DOHH2 (cell line): ENCODE results near the gene NFKB1.

Source experiments
- H3F3A ChIP-seq: fragments of 200-600 bp; sonication (generic), shearing (Covaris generic); 2 replicates; pipeline ENCODE4 v1.6.0; 2016; ENCODE audit warnings: antibody characterized with exemption, mild to moderate bottlenecking; ENCODE audit not compliant: control insufficient read depth, insufficient read depth
- H3K27ac ChIP-seq: fragments of 200-600 bp; sonication (generic); 2 replicates; pipeline ENCODE4 v1.5.1; 2014; ENCODE audit warnings: low read depth, mild to moderate bottlenecking, low read length, moderate library complexity
- H3K27me3 ChIP-seq: fragments of 200-600 bp; sonication (generic); 2 replicates; pipeline ENCODE4 v1.6.1; 2014; ENCODE audit warnings: mild to moderate bottlenecking, low read length, mixed read lengths; ENCODE audit not compliant: control insufficient read depth
- H3K36me3 ChIP-seq: fragments of 200-600 bp; sonication (generic); 2 replicates; pipeline ENCODE4 v1.6.1; 2014; ENCODE audit warnings: mild to moderate bottlenecking, low read length, moderate library complexity, mixed read lengths; ENCODE audit not compliant: control insufficient read depth
- H3K4me1 ChIP-seq: fragments of 200-600 bp; sonication (generic); 2 replicates; pipeline ENCODE4 v1.6.1; 2014; ENCODE audit warnings: mild to moderate bottlenecking, low read length, mixed read lengths; ENCODE audit not compliant: control insufficient read depth
- H3K4me2 ChIP-seq: fragments of 200-600 bp; sonication (generic); 2 replicates; pipeline ENCODE4 v1.6.0; 2014; ENCODE audit warnings: mild to moderate bottlenecking, low read length, moderate library complexity
- H3K4me3 ChIP-seq: fragments of 200-600 bp; sonication (generic); 2 replicates; pipeline ENCODE4 v1.5.1; 2014; ENCODE audit warnings: mild to moderate bottlenecking, low read length, mixed read lengths
- H3K79me2 ChIP-seq: fragments of 200-600 bp; sonication (generic); 2 replicates; pipeline ENCODE4 v1.6.1; 2014; ENCODE audit warnings: mild to moderate bottlenecking, low read length, mixed read lengths; ENCODE audit not compliant: control insufficient read depth
- H3K9me2 ChIP-seq: fragments of 200-600 bp; sonication (generic); replicated peaks from 2 replicates; pipeline ENCODE4 v1.6.1; 2014; ENCODE audit warnings: mild to moderate bottlenecking, low read length, mixed read lengths; ENCODE audit not compliant: control insufficient read depth
- H3K9me3 ChIP-seq: fragments of 200-600 bp; sonication (generic); 2 replicates; pipeline ENCODE4 v1.6.1; 2014; ENCODE audit warnings: antibody characterized with exemption, low read length, mixed read lengths; ENCODE audit not compliant: control insufficient read depth, insufficient read depth
- H4K20me1 ChIP-seq: fragments of 200-600 bp; sonication (generic); 2 replicates; pipeline ENCODE4 v1.6.0; 2014; ENCODE audit warnings: low read depth, mild to moderate bottlenecking, antibody characterized with exemption, low read length, moderate library complexity; ENCODE audit not compliant: control insufficient read depth, insufficient read depth
- CTCF ChIP-seq: fragments of 200-600 bp; sonication (generic); IDR thresholded peaks from one replicate; pipeline ENCODE4 v1.5.1; 2014; ENCODE audit warnings: antibody characterized with exemption, mild to moderate bottlenecking, low read depth, low read length; ENCODE audit not compliant: poor library complexity, severe bottlenecking
- EZH2phosphoT487 ChIP-seq: fragments of 200-600 bp; sonication (generic); IDR thresholded peaks from 2 replicates; pipeline ENCODE4 v1.6.1; 2017; ENCODE audit warnings: borderline replicate concordance, mild to moderate bottlenecking, antibody characterized with exemption, low read length, moderate library complexity, mixed read lengths

The NFKB1 gene

DNA sequence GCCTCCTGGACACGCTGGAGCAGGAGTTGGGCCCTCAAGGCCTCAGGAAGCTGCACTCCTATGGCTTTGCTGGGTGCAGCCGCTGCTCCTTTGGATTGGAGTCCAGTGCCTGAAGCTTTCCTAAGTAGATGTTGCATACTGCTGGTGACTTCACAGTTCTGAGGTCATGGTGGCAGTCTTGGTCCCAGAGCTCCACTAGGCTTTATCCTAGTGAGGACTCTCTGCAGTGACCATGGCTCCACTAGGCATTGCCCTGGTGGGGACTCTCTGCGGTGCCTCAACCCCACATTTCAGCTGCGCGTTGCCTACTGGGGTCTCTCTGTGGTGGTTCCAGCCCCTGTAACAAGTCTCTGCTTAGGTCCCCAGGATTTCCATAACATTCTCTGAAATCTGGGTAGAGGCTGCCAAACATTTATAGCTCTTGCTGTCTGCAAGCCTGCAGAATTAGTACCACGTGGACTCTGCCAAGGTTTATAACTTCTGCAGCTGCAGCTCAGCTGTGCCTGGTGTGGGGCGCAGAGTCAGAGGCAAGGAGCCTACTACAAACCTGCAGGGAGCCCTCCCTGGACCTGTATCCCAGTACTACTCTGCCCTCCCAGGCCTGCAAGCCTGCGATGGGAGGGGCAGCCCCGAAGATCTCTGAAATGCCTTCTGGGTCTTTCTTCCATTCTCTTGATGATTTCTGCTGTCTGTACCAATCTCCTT lies 46.0 kb upstream of the NFKB1 start:
- Histone ChIP-seq H3K4me1 (no peaks in the 10 kb centered on the region), H3K4me2 (no peak overlapping the region), H3K79me2 (no peaks in the 10 kb centered on the region), H3K36me3 (no peaks in the 10 kb centered on the region), H3K27ac (no peak overlapping the region), H3F3A (no peaks in the 10 kb centered on the region), H4K20me1 (no peaks in the 10 kb centered on the region), H3K9me3 (no peaks in the 10 kb centered on the region), H3K9me2 (no peaks in the 10 kb centered on the region), H3K4me3 (no peak overlapping the region), H3K27me3 (no peaks in the 10 kb centered on the region)
- no peak for TF ChIP-seq EZH2phosphoT487
- no peak for TF ChIP-seq CTCF

GRCh38 chr4:102455750-102456149 lies 45.4 kb upstream of the NFKB1 start:
- no peaks in the 10 kb centered on the region for H3K9me3 ChIP-seq
- no peaks in the 10 kb centered on the region for H3K27me3 ChIP-seq
- no peak overlapping the region for H3K27ac ChIP-seq
- H3K36me3 ChIP-seq, result no peaks in the 10 kb centered on the region
- no peaks in the 10 kb centered on the region for H3K4me1 ChIP-seq
- H3F3A ChIP-seq, result no peaks in the 10 kb centered on the region
- no peaks in the 10 kb centered on the region for H3K9me2 ChIP-seq
- H3K4me2 ChIP-seq, result no peak overlapping the region
- H3K4me3 ChIP-seq, result no peak overlapping the region
- no peaks in the 10 kb centered on the region for H4K20me1 ChIP-seq
- no peaks in the 10 kb centered on the region for H3K79me2 ChIP-seq
- TF ChIP-seq CTCF (no peak), EZH2phosphoT487 (no peak)

DNA sequence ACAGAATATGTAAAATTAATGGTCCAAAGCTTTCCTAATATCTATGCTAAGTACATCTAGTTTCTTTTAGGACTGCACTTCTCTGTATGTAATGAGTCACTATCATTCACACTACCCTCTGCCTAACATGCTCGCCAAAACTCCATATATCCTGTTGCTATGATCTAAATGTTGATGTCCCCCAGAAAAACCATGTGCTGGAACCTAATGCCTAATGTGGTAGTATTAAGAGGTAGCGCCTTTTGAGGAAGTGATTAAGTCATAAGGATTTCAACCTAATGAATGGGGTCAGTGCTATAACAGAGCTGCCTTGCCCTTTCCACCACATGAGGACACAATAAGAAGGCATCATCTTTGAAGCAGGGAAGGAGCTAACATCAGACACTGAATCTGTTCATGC lies 34.9 kb upstream of the NFKB1 start:
- no peaks in the 10 kb centered on the region for H3F3A ChIP-seq
- no peaks in the 10 kb centered on the region for H3K36me3 ChIP-seq
- no peaks in the 10 kb centered on the region for H3K9me2 ChIP-seq
- no peaks in the 10 kb centered on the region for H3K79me2 ChIP-seq
- H3K9me3 ChIP-seq, result no peaks in the 10 kb centered on the region
- H3K27ac ChIP-seq, result no peak overlapping the region
- H3K27me3 ChIP-seq, result no peaks in the 10 kb centered on the region
- H3K4me2 ChIP-seq, result no peak overlapping the region
- peaks cover 3% of the 10 kb centered on the region; the same call in 1 of the 2 replicates for H3K4me1 ChIP-seq
- TF ChIP-seq CTCF (no peak), EZH2phosphoT487 (no peak)
- H4K20me1 ChIP-seq, result no peaks in the 10 kb centered on the region
- no peak overlapping the region for H3K4me3 ChIP-seq
